ENCODE data around the gene KRTAP4-3. TPM values are rescaled to one million over a fixed set of nuclear protein-coding genes. Genes with fewer than 3 reads are reported as not detected.

The KRTAP4-3 gene
- total and polyA plus RNA-seq, 2 of the 8 experiments (the other 6 are each of a cell fraction or from before 2014, with no cell fraction given), result not detected

GRCh38 chr17:41163828-41164227 lies 4.2 kb downstream of the KRTAP4-3 start:
- no peak for TF ChIP-seq SRF (IDR thresholded peaks at IDR 0.05; ENCODE audit: low read depth, low read length)
- no peak for TF ChIP-seq YY1 (IDR thresholded peaks at IDR 0.05; ENCODE audit: low read depth, low read length)
- no peak for TF ChIP-seq CHD2 (IDR thresholded peaks at IDR 0.05; ENCODE audit: low read length)
- no peak for TF ChIP-seq SP1 (IDR thresholded peaks at IDR 0.05; ENCODE audit: low read depth, low read length)
- no peak for TF ChIP-seq BACH1 (IDR thresholded peaks at IDR 0.05; ENCODE audit: low read length)
- no peak for TF ChIP-seq HDAC2 (IDR thresholded peaks at IDR 0.05; ENCODE audit: borderline replicate concordance in 1 of 2, low read depth in 2 of 2, low read length in 2 of 2)
- TF ChIP-seq CEBPB (IDR thresholded peaks at IDR 0.05; ENCODE audit: low read depth, low read length), result no peak
- no peak for TF ChIP-seq GTF2F1 (IDR thresholded peaks at IDR 0.05; ENCODE audit: borderline replicate concordance, low read depth, low read length)
- Histone ChIP-seq H2BK120ac (replicated peaks; ENCODE audit: low read depth, low read length) (no peak overlapping the region), H4K8ac (ENCODE audit: extremely low read depth, insufficient read depth, low read length) (no peak overlapping the region), H3K27me3 (replicated peaks in 1 of 4; ENCODE audit: control insufficient read depth in 3 of 4, extremely low read depth in 1 of 4, insufficient read depth in 3 of 4, low read length in 3 of 4) (no peaks in the 10 kb centered on the region), H3K14ac (ENCODE audit: insufficient read length) (no peak overlapping the region), H2BK12ac (ENCODE audit: low read depth, low read length) (no peak overlapping the region), H4K5ac (ENCODE audit: insufficient read length, low read depth, low read length) (no peak overlapping the region), H3K18ac (ENCODE audit: extremely low read depth, low read length) (no peak overlapping the region), H3K23me2 (ENCODE audit: low read depth, low read length) (no peaks in the 10 kb centered on the region), H3K79me1 (ENCODE audit: low read depth, low read length) (no peaks in the 10 kb centered on the region), H3K56ac (replicated peaks; ENCODE audit: insufficient read length, low read depth, low read length) (no peak overlapping the region), H3K23ac (ENCODE audit: insufficient read length) (no peak overlapping the region), H3K4me1 (replicated peaks in 1 of 4; ENCODE audit: control insufficient read depth in 3 of 4, insufficient read depth in 4 of 4, low read length in 3 of 4) (peaks cover 0 to 4% (median 1%) of the 10 kb centered on the region in 4 experiments; a peak in 1 of 7 replicates), H3K9ac (replicated peaks in 1 of 4; ENCODE audit: extremely low read depth in 1 of 4, low read depth in 3 of 4, low read length in 3 of 4) (no peak overlapping the region), H3K4me3 (ENCODE audit: extremely low read depth in 1 of 4, insufficient read depth in 2 of 4, low read depth in 3 of 4, low read length in 4 of 4) (no peak overlapping the region), H3K36me3 (ENCODE audit: control insufficient read depth in 2 of 4, insufficient read depth in 4 of 4, low read length in 3 of 4) (no peaks in the 10 kb centered on the region), H3K4ac (replicated peaks; ENCODE audit: insufficient read length, low read depth, low read length) (no peak overlapping the region), H2AFZ (ENCODE audit: low read length) (no peak overlapping the region), H3K79me2 (ENCODE audit: control insufficient read depth in 1 of 2, insufficient read depth in 2 of 2, low read length in 2 of 2) (no peaks in the 10 kb centered on the region), H3K4me2 (ENCODE audit: insufficient read depth in 1 of 2, low read depth in 2 of 2, low read length in 2 of 2) (no peak overlapping the region), H2BK15ac (ENCODE audit: low read length) (no peak overlapping the region), H4K20me1 (replicated peaks in 1 of 2; ENCODE audit: control insufficient read depth in 1 of 2, insufficient read depth in 2 of 2, low read length in 2 of 2) (no peaks in the 10 kb centered on the region), H2BK5ac (ENCODE audit: low read depth, low read length) (no peak overlapping the region), H3K27ac (ENCODE audit: low read depth, low read length) (no peak overlapping the region), H4K91ac (replicated peaks; ENCODE audit: insufficient read length, low read length) (no peak overlapping the region), H3K9me3 (ENCODE audit: insufficient read depth in 2 of 2, low read depth in 1 of 2, low read length in 1 of 2) (no peaks in the 10 kb centered on the region; a peak in 1 of 4 replicates), H2BK20ac (ENCODE audit: low read length) (no peak overlapping the region), H2AK5ac (ENCODE audit: low read depth, low read length) (no peak overlapping the region)
- WGBS, 2 experiments (ENCODE audit: extremely low coverage in 1 of 2, insufficient coverage in 1 of 2, insufficient read length in 1 of 2, insufficient replicate concordance in 2 of 2, low coverage in 1 of 2, low lambda C conversion rate in 2 of 2, missing lambda C conversion rate in 1 of 2), result 97% methylated on average over 7 of the region's 7 CpGs; no CpG with 5 or more reads in 1 of the 2 experiments
- POLR2A ChIA-PET (ENCODE audit: partially characterized antibody), result no interaction called here
- no peak for FAIRE-seq
- DNase-seq (ENCODE audit: low read depth in 1 of 2, low spot score in 2 of 2), result no peak
- CTCF ChIA-PET (ENCODE audit: partially characterized antibody), result no interaction called here

Measured in H1 (cell line).